ENCODE data around the gene ANKRD39. TPM values are rescaled to one million over a fixed set of nuclear protein-coding genes. Genes with fewer than 3 reads are reported as not detected.

Gene ANKRD39
- total RNA-seq, 1 experiment from 2014 or later = 24.4 TPM

GRCh38 chr2:96903815-96904214 is 46.0 kb upstream of the ANKRD39 start:
- no peaks in the 10 kb centered on the region for H3K36me3 ChIP-seq (ENCODE audit: control insufficient read depth, insufficient read depth, low read length)
- BruUV-seq (replicated peaks) = no TSS peak
- H3K27me3 ChIP-seq (ENCODE audit: control insufficient read depth, insufficient read depth, low read length) = no peaks in the 10 kb centered on the region
- POLR2A ChIA-PET = no interaction called here
- no peak overlapping the region for H3K27ac ChIP-seq (ENCODE audit: low read length)
- in situ Hi-C loops (cut with HindIII; ENCODE audit: low pct_unique_long_range_greater_than_20kb, low sequenced_read_pairs) = no loop called here
- intact Hi-C loops (cut with micrococcal nuclease; ENCODE audit: unreplicated experiment) = no loop called here
- no peak overlapping the region for H3K4me3 ChIP-seq (ENCODE audit: low read depth in 2 of 2, low read length in 2 of 2)
- DNase-seq (ENCODE audit: low read depth, low spot score) = no peak
- H3K9me3 ChIP-seq (ENCODE audit: control insufficient read depth, insufficient read depth, low read depth, low read length) = no peaks in the 10 kb centered on the region
- TF ChIP-seq SIN3A (IDR thresholded peaks at IDR 0.05; ENCODE audit: borderline replicate concordance, insufficient read depth, low read depth, low read length) (no peak), TCF7L2 (IDR thresholded peaks at IDR 0.05; ENCODE audit: low read depth, low read length) (no peak), POLR2AphosphoS5 (IDR thresholded peaks at IDR 0.05; ENCODE audit: low read depth, low read length) (no peak)
- TF ChIP-seq, protein P1, sequence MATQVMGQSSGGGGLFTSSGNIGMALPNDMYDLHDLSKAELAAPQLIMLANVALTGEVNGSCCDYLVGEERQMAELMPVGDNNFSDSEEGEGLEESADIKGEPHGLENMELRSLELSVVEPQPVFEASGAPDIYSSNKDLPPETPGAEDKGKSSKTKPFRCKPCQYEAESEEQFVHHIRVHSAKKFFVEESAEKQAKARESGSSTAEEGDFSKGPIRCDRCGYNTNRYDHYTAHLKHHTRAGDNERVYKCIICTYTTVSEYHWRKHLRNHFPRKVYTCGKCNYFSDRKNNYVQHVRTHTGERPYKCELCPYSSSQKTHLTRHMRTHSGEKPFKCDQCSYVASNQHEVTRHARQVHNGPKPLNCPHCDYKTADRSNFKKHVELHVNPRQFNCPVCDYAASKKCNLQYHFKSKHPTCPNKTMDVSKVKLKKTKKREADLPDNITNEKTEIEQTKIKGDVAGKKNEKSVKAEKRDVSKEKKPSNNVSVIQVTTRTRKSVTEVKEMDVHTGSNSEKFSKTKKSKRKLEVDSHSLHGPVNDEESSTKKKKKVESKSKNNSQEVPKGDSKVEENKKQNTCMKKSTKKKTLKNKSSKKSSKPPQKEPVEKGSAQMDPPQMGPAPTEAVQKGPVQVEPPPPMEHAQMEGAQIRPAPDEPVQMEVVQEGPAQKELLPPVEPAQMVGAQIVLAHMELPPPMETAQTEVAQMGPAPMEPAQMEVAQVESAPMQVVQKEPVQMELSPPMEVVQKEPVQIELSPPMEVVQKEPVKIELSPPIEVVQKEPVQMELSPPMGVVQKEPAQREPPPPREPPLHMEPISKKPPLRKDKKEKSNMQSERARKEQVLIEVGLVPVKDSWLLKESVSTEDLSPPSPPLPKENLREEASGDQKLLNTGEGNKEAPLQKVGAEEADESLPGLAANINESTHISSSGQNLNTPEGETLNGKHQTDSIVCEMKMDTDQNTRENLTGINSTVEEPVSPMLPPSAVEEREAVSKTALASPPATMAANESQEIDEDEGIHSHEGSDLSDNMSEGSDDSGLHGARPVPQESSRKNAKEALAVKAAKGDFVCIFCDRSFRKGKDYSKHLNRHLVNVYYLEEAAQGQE (IDR thresholded peaks at IDR 0.05; ENCODE audit: insufficient read depth in 1 of 2, low read depth in 2 of 2, low read length in 1 of 2) = no peak
- TF ChIP-seq, protein P2, sequence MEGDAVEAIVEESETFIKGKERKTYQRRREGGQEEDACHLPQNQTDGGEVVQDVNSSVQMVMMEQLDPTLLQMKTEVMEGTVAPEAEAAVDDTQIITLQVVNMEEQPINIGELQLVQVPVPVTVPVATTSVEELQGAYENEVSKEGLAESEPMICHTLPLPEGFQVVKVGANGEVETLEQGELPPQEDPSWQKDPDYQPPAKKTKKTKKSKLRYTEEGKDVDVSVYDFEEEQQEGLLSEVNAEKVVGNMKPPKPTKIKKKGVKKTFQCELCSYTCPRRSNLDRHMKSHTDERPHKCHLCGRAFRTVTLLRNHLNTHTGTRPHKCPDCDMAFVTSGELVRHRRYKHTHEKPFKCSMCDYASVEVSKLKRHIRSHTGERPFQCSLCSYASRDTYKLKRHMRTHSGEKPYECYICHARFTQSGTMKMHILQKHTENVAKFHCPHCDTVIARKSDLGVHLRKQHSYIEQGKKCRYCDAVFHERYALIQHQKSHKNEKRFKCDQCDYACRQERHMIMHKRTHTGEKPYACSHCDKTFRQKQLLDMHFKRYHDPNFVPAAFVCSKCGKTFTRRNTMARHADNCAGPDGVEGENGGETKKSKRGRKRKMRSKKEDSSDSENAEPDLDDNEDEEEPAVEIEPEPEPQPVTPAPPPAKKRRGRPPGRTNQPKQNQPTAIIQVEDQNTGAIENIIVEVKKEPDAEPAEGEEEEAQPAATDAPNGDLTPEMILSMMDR (IDR thresholded peaks at IDR 0.05) = no peak
- no peaks in the 10 kb centered on the region for H3K4me1 ChIP-seq (ENCODE audit: control insufficient read depth, insufficient read depth, low read length)
- ATAC-seq = no peak
- CTCF ChIA-PET = no interaction called here

GRCh38 chr2:96903318-96903717 is 45.5 kb upstream of the ANKRD39 start:
- Histone ChIP-seq H3K9me3 (ENCODE audit: control insufficient read depth, insufficient read depth, low read depth, low read length) (no peaks in the 10 kb centered on the region), H3K4me1 (ENCODE audit: control insufficient read depth, insufficient read depth, low read length) (no peaks in the 10 kb centered on the region), H3K4me3 (ENCODE audit: low read depth in 2 of 2, low read length in 2 of 2) (no peak overlapping the region), H3K27ac (ENCODE audit: low read length) (no peak overlapping the region), H3K27me3 (ENCODE audit: control insufficient read depth, insufficient read depth, low read length) (no peaks in the 10 kb centered on the region), H3K36me3 (ENCODE audit: control insufficient read depth, insufficient read depth, low read length) (no peaks in the 10 kb centered on the region)
- in situ Hi-C loops (cut with HindIII; ENCODE audit: low pct_unique_long_range_greater_than_20kb, low sequenced_read_pairs) (no loop called here), intact Hi-C loops (cut with micrococcal nuclease; ENCODE audit: unreplicated experiment) (no loop called here)
- POLR2A ChIA-PET = no interaction called here
- TF ChIP-seq POLR2AphosphoS5 (IDR thresholded peaks at IDR 0.05; ENCODE audit: low read depth, low read length) (no peak), SIN3A (IDR thresholded peaks at IDR 0.05; ENCODE audit: borderline replicate concordance, insufficient read depth, low read depth, low read length) (no peak)
- TF ChIP-seq, protein P2 (IDR thresholded peaks at IDR 0.05) = no peak
- ATAC-seq (peak; percentile 43; the same call in 1 of the 2 replicates), DNase-seq (ENCODE audit: low read depth, low spot score) (no peak)
- CTCF ChIA-PET = no interaction called here
- BruUV-seq (replicated peaks) = no TSS peak
